ENCODE data around the gene MCC.
A peak's percentile ranks its signal among the peaks of the same experiment; 100 is the strongest.

MCC gene

GRCh38 chr5:112998296-112998695 lies 490.0 kb downstream of the MCC start:
- no peak for TF ChIP-seq CTCF (conservative IDR thresholded peaks at IDR 0.05; ENCODE audit: low read depth)
- ChIA-PET CTCF (interaction anchor here (0.6 kb wide), 1 partner anchor 554 kb away, joined by 4 read pairs; no protein-coding TSS in a partner anchor), POLR2A (ENCODE audit: low non-redundant PET) (no interaction called here)
- no peak for DNase-seq (ENCODE audit: low spot score)
- H3K27ac ChIP-seq, result no peak overlapping the region

- CTCF ChIA-PET, result interaction anchor here (0.6 to 2.2 kb wide), 32 partner anchors 13 to 608 kb away, joined by 3 to 14 read pairs (median 4); partner anchors contain the start of genes MCC and YTHDC2
- no peak for TF ChIP-seq CTCF (conservative IDR thresholded peaks at IDR 0.05; ENCODE audit: low read depth)
- DNase-seq (ENCODE audit: low spot score), result no peak
- POLR2A ChIA-PET (ENCODE audit: low non-redundant PET), result no interaction called here
- no peak overlapping the region for H3K27ac ChIP-seq
These were observed 491.4 kb downstream of the MCC start for GRCh38 chr5:112996830-112997374.

GRCh38 chr5:112995764-112996618 lies 492.3 kb downstream of the MCC start:
- CTCF ChIA-PET, result interaction anchor here (0.5 to 2.2 kb wide), 46 partner anchors 9 to 609 kb away, joined by 3 to 14 read pairs (median 4); partner anchors contain the start of genes MCC and YTHDC2
- TF ChIP-seq CTCF (conservative IDR thresholded peaks at IDR 0.05; ENCODE audit: low read depth), result peak; percentile 97
- peak; percentile 76 for DNase-seq (ENCODE audit: low spot score)
- POLR2A ChIA-PET (ENCODE audit: low non-redundant PET), result no interaction called here
- no peak overlapping the region for H3K27ac ChIP-seq

GRCh38 chr5:112986224-112986623 lies 502.0 kb downstream of the MCC start:
- CTCF ChIA-PET, result interaction anchor here (0.6 to 1.2 kb wide), 3 partner anchors 10 to 311 kb away, joined by 3 to 5 read pairs (median 4); no protein-coding TSS in a partner anchor
- no peak overlapping the region for H3K27ac ChIP-seq
- TF ChIP-seq CTCF (conservative IDR thresholded peaks at IDR 0.05; ENCODE audit: low read depth), result no peak
- POLR2A ChIA-PET (ENCODE audit: low non-redundant PET), result no interaction called here
- DNase-seq (ENCODE audit: low spot score), result no peak

GRCh38 chr5:112983363-112983762 lies 504.9 kb downstream of the MCC start:
- no peak overlapping the region for H3K27ac ChIP-seq
- ChIA-PET POLR2A (ENCODE audit: low non-redundant PET) (no interaction called here), CTCF (interaction anchor here (1.5 kb wide), 1 partner anchor 13 kb away, joined by 4 read pairs; no protein-coding TSS in a partner anchor)
- no peak for TF ChIP-seq CTCF (conservative IDR thresholded peaks at IDR 0.05; ENCODE audit: low read depth)
- no peak for DNase-seq (ENCODE audit: low spot score)

GRCh38 chr5:112979723-112980122 lies 508.5 kb downstream of the MCC start:
- ChIA-PET CTCF (interaction anchor here (0.5 to 1.3 kb wide), 2 partner anchors 16 to 21 kb away, joined by 3 to 7 read pairs; no protein-coding TSS in a partner anchor), POLR2A (ENCODE audit: low non-redundant PET) (no interaction called here)
- no peak for TF ChIP-seq CTCF (conservative IDR thresholded peaks at IDR 0.05; ENCODE audit: low read depth)
- no peak for DNase-seq (ENCODE audit: low spot score)
- H3K27ac ChIP-seq, result no peak overlapping the region
